GM12878 (cell line): Measurements from ENCODE around the gene MYO3B. TPM values are rescaled to one million over a fixed set of nuclear protein-coding genes. Genes with fewer than 3 reads are reported as not detected.

ENCODE experiments used
- ASH2L ChIP-seq: fragments of 300-600, 200-600 bp; sonication (generic); IDR thresholded peaks from 2 replicates; pipeline ENCODE4 v1.6.1; 2017; ENCODE audit warnings: low read depth, mild to moderate bottlenecking, borderline replicate concordance
- ATF2 ChIP-seq: IDR thresholded peaks from 2 replicates; pipeline ENCODE4 v1.6.1; 2012; ENCODE audit warnings: low read length, inconsistent platforms
- FOS ChIP-seq: IDR thresholded peaks from 3 replicates; pipeline ENCODE4 v1.6.1; 2011; ENCODE audit warnings: borderline replicate concordance; ENCODE audit not compliant: insufficient read length; ENCODE audit errors: extremely low read depth
- IKZF1 ChIP-seq: fragments of 450-650 bp; conservative IDR thresholded peaks from 2 replicates; pipeline ENCODE4 v1.6.1; 2017; ENCODE audit warnings: antibody characterized with exemption, mild to moderate bottlenecking
- NR2C1 ChIP-seq: fragments of 450-650 bp; IDR thresholded peaks from 2 replicates; pipeline ENCODE4 v1.6.1; 2017; ENCODE audit warnings: antibody characterized with exemption, mild to moderate bottlenecking, moderate library complexity
- PKNOX1 ChIP-seq: fragments of 450-650 bp; IDR thresholded peaks from 2 replicates; pipeline ENCODE4 v1.6.1; 2016; ENCODE audit warnings: mild to moderate bottlenecking
- ZBTB40 ChIP-seq: fragments of 450-650 bp; IDR thresholded peaks from 2 replicates; pipeline ENCODE4 v1.6.1; 2016; ENCODE audit warnings: mild to moderate bottlenecking, moderate library complexity, borderline replicate concordance
- polyA plus RNA-seq, 11 experiments: library from polyadenylated mRNA; depleted of rRNA in 4 of 11; unstranded in 6 of 11; stranded (reverse) in 5 of 11; fragments of >200 nt; fragmentation: Nextera tagmentation in 4 of 11; fragmentation: Illumina TruSeq in 1 of 11; extraction: Ambion mirVana in 4 of 11; extraction: Trizol in 1 of 11; gene quantifications; 1 replicate in 1 of 11; 2 replicates in 10 of 11; pipeline versions ENCODE4 v1.2.1 to v1.2.3, GENCODE V29; 2011 to 2016; ENCODE audit warnings: inconsistent platforms in 2 of 11, missing spikeins in 2 of 11, low read depth in 1 of 11
- total RNA-seq, 4 experiments: library from RNA; depleted of rRNA in 3 of 4; stranded (reverse); fragments of >200 nt in 3 of 4; fragmentation: Illumina TruSeq in 1 of 4; extraction: Trizol in 1 of 4; gene quantifications; 2 replicates each; pipeline versions ENCODE4 v1.2.1 to v1.2.3, GENCODE V29; 2013 to 2021

Gene MYO3B
- total and polyA plus RNA-seq, 10 of the 15 experiments (the other 5 are each of a cell fraction or from before 2014, with no cell fraction given): 1.1 to 7.1 (median 2.1) TPM

GRCh38 chr2:170517538-170517937 lies 339.6 kb downstream of the MYO3B start (continued):
- TF ChIP-seq ZBTB40 (no peak), FOS (no peak), ASH2L (no peak), ATF2 (no peak), PKNOX1 (no peak), NR2C1 (no peak), IKZF1 (no peak)
- TF ChIP-seq, all 136 proteins: peak for 0
